GM21526 (cell line): ENCODE results near the gene TES.

Experiments
- ATAC-seq: cut with Tn5 transposase; IDR thresholded peaks from one replicate; pipeline ENCODE4 v1.9.1; 2021; ENCODE audit warnings: moderate library complexity; ENCODE audit not compliant: unreplicated experiment, low FRiP score

The TES gene

GRCh38 chr7:116218747-116219146, 8.4 kb downstream of the TES start:
- ATAC-seq: no peak

GRCh38 chr7:116219288-116219687, 8.9 kb downstream of the TES start:
- ATAC-seq: no peak

DNA sequence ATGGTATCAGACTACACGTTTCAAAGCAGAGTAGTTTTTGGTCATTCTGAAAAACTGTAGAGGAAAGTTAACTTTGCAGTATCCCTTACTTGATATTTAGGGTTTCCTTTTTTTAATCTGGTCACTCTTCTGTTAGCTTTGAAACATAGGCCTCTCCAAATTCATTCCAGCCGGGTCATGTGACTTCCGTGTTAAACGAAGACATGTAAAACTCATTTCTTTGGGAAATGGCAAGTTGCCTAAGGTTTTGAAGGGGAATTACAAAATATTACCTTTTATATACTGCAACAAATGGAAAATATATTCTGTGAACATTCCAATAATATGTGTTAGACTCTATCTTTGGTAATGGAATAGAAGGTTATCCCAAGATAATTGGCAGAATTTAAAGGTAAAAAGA, 9.5 kb downstream of the TES start:
- ATAC-seq: no peak

DNA sequence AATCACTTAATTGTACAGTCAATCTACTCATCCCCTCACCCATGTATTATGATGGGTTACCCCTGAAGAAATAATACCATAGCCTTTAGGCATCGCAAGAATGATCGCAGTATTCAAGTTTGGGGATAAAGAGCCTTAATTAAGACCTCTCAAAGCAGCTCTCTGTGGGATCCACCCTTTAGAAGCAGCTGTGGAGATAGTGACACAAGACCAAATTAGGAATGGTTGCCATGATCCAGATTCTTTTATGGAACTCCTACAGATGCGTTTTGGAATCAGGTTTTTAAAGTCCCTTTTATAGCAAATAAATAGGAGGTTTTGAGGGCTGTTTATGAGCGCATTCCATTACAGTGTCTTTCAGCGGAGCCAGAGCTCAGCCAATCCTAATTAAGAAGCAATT, 12.2 kb downstream of the TES start:
- ATAC-seq: no peak

GRCh38 chr7:116223588-116223987, 13.2 kb downstream of the TES start:
- no peak for ATAC-seq

DNA sequence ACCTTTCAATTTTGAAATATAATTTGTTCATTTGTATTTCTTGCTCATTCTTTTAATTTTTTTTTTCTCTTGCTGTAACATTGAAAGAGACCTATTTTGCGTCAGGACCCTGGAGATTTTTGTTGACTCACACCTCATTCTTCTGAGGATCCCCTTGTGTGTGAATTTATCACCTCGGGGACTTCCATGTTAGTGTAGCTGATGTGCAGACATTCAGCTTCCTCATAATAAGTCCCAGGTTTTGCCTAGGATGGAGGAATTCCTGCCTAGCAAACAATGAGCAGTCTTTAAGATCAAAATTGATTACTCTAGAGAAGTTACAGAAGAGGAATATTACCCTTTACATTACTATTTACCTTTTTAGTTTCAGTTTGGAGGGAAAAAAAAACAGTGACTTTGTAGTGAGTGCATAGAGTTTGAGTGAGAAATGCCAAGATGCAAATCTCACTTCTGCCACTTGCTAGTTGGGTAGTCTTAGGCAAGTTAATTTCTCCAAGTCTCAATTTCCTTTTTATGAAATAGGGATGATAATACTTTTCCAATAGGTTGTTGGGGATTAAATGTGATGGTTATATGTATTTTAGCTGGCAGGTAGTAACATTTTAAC, 14.3 kb downstream of the TES start:
- no peak for ATAC-seq

- no peak for ATAC-seq
Measured at GRCh38 chr7:116225860-116226259, 15.5 kb downstream of the TES start.

DNA sequence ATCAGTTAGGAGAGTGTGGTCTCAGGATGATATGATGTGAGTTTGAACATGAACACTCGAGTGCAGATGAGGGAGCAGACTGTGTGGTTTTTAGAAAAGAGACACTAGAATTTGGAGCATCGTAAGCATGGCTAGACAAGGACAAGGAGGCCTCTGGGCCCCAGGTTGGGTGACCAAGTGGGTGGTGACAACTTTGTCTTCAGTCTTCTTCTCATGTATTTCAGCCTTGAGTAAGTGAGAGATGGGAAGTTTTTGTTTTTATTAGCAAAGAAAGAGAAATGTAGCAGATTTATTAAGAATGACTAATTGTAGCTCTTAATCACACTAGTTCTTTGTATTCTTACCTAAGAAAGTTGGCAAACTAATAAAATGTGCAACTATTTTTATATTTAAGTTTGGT, 16.3 kb downstream of the TES start:
- no peak for ATAC-seq

- ATAC-seq: no peak
Measured at GRCh38 chr7:116227678-116228239, 17.4 kb downstream of the TES start.

GRCh38 chr7:116228241-116228640, 17.9 kb downstream of the TES start:
- no peak for ATAC-seq

DNA sequence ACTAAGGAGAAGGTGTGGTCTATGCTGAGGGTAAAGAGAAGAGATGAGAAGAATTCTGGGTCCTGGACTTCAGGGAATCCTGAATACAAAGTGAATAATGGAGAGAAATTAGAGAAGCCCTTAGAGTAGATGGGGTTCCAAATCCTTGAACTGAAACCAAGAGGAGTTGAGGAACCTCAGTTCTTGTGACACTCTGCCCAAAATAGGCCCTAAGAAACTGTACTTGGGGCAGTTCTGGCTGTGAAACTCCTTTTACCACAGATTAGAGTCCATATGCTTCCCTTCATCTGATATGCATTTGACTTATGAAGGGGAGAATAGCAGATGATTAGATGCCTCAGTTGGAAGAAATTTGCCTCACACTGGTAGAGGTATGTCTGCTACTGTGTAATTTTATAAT, 19.0 kb downstream of the TES start:
- ATAC-seq: peak; percentile 62

DNA sequence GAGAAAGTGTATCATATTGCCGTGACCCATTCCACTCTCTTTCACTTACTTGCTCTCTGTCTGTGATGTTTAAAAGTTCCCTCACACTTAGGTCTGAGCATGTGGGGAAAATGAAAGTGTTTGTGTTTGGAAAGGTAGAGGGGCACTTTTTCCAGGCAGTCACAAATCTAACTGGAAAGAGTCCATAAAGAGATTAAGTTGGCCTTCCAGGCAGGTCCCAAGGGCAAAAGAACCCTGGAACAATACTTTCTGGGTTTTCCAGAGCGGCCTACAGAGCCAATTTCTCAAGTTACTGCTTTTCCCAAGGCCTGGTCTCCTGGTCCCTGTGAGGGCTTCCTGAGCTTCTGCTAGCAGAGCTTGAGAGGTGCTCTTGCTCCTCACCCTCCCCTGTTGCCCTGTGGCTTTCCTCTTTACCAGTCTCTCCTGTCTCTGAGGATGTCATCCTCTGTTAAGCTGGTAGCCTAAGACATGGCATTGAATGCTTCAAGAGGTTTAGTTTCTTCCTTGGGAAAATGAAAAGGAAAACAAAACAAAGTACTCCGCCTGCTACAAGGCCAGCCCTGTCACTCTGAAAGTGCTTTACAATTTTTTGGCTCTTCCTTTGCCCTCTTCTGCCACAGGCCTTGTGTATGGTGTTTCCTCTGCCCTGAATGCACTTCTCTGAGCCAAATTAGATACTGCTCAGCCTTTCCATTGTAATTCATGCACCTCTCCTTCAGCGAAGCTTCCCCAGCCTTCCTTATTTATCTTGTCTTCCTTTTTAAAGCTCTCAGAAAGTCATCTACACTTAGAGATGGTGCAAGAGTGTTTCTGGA, 20.1 kb downstream of the TES start:
- no peak for ATAC-seq

GRCh38 chr7:116231543-116231942, 21.2 kb downstream of the TES start:
- no peak for ATAC-seq

DNA sequence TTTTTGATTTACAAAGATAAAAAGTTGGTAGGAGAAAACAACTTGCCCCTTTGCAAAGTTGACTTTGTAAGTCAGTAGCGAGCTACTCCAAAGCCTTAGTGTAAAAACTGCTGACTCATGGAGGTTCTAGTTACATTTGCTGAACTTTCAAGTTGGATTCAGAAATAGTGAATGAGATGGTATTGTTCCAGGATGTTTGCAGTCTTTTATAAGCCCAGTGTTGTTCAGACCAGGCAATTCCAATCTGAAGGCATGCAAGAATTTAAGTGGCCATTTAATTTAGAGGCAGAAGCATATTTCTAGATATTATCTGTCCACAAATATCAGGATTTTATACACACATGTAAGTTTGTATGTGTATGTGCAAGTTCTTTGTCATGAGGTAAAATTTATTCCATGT, 21.6 kb downstream of the TES start:
- no peak for ATAC-seq

GRCh38 chr7:116232350-116232749, 22.0 kb downstream of the TES start:
- ATAC-seq: no peak

DNA sequence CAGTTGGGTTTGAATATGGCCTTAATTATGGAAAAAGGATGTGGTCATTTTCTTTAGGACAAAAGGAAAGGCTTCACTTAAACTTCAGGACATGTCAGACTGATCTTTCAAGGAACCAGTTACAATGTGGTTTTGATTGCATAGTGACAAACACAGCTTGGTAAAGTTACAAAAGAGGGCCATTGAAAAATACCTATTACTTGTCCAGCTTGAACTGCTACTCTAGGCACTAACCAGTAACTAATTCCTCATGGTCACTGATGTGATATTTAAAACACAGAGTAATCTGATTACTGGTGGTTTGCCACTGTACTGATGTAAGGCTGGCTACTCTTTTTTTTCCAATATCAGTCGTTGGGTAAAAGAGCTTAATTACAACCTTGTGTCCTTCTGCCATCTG, 22.6 kb downstream of the TES start:
- no peak for ATAC-seq

DNA sequence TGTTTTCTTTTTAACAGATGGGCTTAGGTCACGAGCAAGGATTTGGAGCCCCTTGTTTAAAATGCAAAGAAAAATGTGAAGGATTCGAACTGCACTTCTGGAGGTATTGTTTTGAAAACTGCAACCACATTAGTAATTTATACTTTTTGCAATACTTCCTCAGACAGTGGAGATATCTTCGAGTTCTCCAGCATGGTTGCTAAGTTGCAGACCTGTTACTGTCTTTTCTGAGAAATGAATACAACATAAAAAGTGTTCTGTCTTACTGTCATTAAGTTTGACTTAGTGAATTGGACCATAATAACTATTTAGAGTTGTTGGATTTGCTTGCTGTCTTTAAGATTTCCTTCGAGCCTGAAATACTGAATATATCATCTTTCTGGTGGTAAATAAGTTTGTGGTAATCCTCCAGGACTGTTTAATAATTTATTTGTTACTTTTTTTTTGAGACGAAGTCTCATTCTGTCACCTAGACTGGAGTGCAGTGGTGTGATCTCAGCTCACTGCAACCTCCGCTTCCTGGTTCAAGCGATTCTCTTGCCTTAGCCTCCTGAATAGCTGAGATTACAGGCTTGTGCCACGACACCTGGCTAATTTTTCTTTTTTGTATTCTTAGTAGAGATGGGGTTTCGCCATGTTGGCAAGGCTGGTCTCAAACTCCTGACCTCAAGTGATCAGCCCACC, 24.3 kb downstream of the TES start:
- ATAC-seq: no peak

DNA sequence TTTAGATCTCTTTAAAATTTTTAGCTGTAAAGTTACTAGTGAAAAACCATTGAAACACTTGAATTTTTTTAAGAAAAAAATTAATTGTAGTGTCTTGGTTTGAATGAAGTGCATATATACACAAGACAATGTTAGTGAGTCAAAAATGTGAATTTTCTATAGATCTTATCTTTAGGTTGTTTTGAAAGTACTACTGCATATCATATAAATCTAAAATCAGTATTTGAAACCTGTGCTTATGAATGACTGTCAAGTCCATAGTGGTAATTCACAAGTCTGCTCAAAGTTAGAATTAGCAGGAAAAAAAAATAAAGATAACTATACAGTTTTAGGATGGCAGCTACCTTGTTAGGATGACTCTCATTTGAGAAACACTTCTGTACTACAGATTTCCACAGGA, 25.0 kb downstream of the TES start:
- ATAC-seq: no peak

- peak; percentile 57 for ATAC-seq
Measured at GRCh38 chr7:116236020-116236630, 25.8 kb downstream of the TES start.

GRCh38 chr7:116239020-116239419, 28.7 kb downstream of the TES start:
- no peak for ATAC-seq

GRCh38 chr7:116239434-116239833, 29.1 kb downstream of the TES start:
- ATAC-seq: no peak
